GM18517 (cell line): Measurements from ENCODE around the gene PDAP1.
A peak's percentile ranks its signal among the peaks of the same experiment; 100 is the strongest.
"Not testable (repeated sequence)": the region's sequence is repeated elsewhere in the genome, so short reads cannot be mapped to it uniquely, and the experiment has no call there.

ENCODE experiments used
- ATAC-seq: cut with Tn5 transposase; IDR thresholded peaks from one replicate; pipeline ENCODE4 v1.9.1; 2021; ENCODE audit warnings: mild to moderate bottlenecking, moderate library complexity; ENCODE audit not compliant: unreplicated experiment

The PDAP1 gene

DNA sequence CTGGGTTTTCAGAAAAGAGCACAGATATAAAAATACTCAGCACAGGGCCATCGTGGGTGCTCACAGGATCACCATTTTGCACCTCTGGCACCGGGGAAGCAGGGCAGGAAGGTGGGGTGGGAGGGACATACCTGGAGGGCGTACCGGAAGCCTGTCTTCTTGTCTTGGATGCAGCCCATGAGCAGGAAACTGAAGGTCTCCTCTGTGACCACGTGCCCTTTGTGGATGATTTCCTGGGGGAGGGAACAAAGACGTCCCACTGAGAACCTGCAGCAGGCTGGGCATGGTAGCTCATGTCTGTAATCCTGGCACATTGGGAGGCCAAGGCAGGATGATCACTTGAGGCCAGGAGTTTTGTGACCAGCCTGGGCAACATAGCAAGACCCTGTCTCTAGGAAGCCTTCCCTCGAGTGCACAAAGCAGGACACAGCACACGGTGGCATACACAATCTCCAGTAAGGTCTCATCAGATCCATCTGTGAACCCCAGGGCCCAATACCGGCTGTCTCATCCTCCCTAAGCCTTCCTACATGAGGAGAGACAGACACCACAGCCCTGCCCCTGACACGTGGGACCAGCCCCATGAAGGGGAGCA is 20.7 kb upstream of the PDAP1 start:
- no peak for ATAC-seq

DNA sequence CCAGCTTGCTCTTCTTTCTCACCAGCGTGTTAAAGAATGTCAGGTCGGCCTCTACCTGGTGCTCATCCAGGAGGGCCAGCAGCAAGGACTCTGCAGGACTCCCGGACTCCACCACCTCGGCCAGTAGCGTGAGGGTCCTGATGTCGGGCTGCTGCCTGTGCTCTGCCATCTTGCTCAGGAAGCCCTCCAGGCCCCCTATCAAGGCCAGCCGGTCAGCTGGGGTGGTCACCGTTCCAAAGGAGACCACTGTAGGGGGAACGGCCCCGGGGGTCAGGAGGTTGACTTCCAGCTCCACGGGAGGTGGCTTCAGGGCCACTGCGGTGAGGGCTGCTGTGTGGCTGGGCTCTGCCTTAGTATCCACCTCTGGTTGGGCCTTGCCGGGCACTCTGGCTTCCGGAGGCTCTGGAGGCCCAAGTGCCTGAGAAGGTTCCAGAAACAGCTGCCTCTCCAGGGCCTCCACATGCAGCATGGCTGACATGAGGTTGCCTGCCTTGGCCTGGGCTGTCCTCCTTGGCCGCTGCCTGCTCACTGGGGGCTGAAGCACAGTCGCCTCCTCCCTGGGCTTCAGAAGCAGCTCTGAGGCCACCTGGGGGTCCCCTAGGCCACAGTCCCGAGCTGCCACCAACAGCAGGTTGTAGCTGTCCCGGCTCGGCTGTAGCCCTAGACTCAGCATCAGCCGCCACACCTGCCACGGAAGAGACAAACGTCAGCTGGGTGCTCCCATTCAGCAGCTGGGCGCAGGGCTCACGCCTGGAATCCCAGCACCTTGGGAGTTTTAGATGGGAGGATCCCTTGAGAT is 16.7 kb upstream of the PDAP1 start:
- no peak for ATAC-seq

DNA sequence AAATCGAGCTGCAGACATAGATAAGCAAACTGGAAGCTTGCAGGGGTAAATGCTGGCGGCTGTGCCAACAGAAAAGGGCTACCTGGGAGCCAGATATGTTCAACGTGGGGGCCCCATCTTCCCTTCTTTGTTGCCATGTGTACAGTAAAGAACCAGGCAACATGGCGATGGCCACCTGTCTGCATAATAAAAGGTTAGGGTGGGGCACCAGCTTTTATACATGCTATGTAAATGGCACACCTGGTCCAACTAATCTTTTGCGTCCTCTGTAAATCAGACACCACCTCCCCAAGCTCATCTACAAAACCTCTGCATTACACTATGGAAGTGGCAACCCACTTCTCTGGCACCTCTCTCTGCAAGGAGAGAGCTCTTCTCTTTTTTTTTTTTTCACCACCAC is 14.2 kb upstream of the PDAP1 start:
- no peak for ATAC-seq

DNA sequence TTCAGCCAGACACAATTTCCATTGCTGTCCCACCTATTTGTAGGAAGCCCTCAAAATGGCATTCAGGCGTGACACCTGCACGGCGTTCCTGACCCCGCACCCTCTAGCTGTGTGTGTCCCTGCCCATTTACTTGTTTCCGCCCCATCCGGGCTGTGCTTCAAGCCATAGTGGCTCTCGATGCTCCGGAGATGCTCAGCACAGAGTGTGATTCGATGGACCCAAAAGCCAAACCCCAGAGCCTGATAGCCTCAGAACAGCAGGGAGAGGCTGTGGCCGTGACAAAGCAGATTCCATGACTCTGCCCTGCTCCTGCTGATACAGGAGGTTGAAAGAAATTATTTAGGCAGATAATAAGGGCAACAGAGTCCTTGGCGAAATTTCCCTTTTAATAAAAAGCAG is 13.8 kb upstream of the PDAP1 start:
- ATAC-seq = no peak

DNA sequence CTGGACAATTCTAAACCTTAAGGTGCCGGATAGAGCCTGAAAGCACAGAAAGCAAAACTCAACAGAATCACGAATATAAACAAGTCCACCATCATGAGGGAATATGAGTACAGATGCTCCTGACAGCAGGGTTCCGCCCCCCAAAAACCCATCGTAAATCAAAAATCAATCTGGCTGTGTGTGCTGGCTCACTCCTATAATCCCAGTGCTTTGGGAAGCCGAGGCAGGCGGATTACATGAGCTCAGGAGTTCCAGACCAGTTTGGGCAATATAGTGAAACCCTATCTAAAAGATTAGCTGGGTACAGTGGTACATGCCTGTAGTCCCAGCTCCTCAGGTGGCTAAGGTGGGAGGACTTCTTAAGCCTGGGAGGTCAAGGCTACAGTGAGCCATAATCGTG is 12.6 kb upstream of the PDAP1 start:
- ATAC-seq = no peak

DNA sequence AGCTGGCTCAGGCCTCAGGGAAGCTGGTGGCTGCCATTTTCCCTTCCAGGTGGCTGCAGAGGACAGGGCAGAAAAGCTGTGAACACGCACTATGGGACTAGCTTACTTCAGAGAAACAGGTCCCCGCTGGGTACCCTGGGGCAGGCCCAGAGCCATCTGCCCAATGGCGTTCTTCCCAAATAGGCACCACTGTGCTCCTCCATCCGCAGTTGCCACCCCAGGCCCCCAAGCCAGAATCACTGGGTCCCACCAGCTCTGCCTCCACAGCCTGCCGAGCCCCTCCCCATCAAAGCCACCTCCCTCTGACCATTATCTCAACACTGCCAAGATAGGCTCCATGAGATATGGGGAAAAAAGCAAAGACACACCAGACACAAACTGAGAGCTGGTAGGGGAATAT is 11.8 kb upstream of the PDAP1 start:
- ATAC-seq = no peak

DNA sequence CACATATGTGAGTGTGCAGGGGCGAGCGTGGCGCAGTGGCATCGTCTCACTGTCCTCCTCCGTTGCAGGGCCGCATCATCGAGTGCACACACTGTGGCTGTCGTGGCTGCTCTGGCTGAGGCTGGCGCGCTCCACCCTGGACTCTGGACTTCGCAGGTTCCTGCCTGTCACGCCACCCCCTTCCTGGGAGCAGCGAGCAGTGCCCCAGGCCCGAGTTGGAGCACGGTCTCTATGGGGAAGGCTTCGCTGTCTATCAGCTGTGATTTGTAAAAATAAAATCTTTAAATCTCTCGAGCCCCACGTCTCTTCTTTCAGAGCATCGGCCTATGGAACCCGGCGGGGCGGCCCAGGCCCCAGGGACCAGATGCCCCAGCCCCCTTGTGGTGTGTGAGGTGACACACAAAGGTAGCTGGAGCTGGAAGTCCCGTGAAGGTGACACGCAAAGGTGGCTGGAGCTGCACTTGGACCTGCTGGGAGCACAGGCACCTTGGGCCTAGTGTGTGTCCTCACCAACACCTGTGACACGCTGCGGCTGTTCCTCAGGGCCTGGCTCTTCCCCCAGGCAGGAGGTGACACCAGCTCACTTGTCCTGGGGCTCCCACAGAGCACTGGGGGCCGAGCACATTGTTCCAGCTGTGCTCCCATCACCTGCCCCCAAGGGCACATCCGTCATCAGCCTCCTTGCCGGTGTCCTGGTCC is 11.1 kb upstream of the PDAP1 start:
- no peak for ATAC-seq

DNA sequence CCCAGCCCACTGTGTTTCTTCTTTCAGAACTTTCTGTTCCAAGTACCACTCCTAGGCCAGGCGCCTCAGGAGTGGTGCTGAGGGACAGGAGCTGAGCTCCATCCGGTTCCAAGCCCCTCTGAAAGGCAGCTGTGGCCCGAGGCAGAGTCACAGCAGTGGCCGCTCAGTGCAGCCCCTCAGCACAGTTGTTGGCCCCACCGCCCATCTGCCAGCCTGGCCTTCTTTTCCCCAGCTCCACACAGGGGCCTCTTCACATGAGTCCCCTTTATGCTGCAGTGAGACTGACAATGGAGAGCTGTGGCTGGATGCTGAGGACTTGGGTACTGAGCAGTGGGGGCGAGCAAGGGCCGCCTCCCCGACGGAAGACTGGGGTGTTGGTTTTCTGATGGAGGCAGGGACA is 9.9 kb upstream of the PDAP1 start:
- no peak for ATAC-seq

DNA sequence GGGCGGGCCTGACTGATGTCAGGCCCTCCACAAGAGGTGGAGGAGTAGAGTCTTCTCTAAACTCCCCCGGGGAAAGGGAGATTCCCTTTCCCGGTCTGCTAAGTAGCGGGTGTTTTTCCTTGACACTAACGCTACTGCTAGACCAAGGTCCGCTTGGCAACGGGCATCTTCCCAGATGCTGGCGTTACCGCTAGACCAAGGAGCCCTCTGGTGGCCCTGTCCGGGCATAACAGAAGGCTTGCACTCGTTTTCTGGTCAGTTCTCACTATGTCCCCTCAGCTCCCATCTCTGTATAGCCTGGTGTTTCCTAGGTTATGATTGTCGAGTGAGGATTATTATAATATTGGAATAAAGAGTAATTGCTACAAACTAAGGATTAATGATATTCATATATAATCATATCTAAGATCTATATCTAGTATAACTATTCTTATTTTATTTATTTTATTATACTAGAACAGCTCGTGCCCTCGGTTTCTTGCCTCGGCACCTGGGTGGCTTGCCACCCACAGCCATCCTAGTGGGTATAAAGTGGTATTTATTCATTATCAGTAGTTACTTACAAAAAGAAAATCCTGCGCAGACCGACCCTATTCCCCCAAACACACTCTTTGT is 7.2 kb upstream of the PDAP1 start:
- ATAC-seq = not testable (repeated sequence)

DNA sequence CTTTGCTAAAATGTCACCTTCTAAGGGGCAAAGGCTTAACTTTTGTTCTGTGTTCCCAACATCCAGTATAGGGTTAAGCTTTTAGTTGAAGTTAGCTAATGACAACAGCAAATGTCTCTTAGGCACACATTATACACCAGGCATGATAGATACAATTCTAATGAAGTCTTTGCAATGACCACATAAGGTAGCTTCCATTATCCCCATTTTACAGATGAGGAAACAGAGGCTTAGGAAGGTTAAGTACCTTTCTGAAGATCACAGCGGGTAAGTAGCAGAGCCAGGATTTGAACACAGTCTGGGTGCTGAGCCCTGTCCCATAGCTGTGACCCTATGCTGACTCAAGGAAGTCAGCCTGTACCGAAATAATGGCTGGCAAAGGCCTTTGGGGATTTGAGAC is 2.2 kb upstream of the PDAP1 start:
- ATAC-seq = no peak

DNA sequence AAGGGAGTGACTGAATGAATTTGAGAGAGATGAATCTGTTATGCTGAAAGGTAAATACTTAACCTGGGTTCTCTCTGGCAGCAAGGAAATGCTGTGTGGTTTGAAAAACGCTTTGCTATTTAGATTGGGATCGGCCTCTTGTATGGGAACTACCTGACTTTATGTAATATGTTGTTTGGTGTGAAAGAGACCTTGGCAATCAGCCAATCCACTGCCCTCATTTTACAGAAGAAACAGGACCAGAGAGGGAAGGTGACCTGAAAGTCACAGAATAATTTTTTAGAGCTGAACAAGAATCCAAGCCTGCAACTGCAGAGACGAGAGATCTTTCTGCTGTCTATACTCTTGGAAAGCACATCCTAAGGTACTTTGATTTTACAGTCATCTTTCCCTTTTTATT is 1.4 kb upstream of the PDAP1 start:
- no peak for ATAC-seq

DNA sequence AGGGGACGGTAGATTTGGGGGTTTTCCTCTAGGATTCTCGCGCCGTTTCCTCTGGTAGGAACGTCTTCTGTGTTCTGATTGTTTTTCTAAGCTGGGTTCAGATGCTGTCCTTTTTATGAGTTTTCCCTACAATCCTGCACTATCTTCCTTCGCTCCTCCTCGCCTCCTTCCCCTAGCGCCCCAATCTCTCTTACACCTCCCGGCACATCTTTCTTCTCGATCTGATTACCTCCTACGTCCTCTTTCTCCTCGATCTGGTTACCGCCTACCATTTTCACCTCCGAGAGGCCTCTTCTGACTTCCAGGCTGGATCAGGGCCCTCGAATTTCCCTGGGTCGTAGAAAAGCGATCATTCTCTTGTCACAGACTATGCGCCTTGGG is 785 bp upstream of the PDAP1 start:
- ATAC-seq = no peak

DNA sequence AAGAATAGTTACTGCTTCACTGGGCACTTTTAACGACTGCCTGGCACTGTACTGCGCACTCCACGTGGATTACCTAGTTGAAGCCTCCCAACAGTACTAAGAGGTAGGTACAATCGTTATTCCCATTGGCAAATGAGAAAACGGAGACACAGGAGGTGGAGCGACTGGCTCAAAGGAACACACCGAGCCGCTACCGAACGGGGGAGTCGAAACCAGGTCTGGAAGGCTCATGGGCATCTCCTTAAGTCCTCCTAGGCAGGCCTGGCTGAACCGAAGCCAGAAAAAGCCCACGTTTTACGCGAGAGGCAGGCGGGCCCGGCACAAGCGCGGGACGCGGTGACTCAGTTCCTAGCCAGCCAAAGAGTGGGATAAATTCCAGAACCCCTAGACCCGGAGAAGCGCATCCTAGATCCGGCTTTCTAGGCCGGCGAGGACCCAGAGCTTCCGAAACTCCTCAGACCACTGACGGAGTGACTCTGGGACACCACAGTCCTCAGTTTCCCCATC is 472 bp downstream of the PDAP1 start:
- peak; percentile 6 for ATAC-seq

DNA sequence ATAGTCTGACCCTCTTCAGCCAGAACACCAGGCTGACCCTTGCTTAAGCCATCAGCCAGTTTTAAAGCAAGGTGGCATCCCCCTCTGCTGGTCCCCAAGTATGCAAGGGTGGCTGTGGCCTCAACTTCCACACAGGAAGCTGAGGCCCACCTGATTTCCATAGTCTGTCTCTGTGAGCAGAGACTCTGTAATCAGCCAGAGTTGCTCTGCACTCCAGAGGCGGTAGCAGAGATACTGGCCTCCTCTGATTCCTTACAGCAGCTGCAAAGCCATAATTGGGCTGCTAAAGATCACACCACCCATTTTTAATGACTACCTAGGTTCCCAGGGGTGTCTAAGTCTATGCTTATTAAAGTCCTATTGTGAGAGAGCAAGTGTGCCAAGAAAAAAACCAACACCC is 1.8 kb downstream of the PDAP1 start:
- no peak for ATAC-seq

DNA sequence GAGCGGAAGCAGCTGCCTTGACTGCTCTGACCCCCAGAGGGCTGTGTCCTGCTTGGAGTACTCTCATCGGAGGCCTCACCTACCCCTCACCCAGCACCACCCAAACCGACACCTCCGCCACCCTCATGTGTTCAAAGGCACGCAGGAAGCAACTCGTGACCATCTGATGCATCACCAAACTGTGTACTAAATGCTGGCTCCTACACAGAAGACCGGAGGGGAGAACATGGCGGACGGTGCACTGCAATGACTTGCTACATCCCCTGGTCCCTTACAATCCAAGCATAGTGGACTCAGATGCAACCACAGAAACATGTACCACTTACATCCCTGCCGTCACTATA is 3.4 kb downstream of the PDAP1 start:
- no peak for ATAC-seq

DNA sequence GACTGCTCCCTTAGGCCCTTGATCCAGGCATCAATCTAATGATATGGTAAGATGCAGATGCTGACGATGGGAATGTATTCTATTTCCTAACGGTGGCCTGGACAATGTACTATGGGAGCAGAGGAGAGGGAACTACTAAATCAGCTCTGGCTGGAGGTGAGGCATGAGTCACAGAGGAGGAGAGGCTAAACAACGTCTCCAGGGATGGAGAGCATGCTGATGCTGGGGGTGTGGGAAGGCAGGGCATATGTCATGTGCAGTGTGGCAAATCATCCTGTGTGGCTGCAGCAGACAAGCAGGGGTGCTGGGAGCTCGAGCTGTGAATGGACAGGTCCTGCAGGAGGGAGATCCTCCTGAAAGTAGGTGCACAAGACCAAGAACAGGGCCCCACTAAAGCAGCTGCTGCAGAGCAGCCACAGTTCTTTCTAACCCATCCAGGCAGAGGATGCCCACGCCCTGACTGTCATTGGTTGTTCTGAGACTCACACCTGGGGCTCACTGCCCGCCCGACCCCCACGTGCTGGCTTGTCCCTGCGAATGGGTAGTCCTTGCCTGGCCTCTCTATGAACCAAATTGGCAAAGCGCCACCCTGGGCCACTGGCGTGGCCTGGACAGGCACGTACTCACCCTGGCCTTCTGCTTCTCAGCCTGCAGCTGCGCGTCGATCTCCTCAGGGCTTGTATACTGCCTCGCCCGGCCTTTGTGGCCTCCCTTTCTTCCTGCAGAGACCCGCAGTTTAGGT is 4.0 kb downstream of the PDAP1 start:
- no peak for ATAC-seq

DNA sequence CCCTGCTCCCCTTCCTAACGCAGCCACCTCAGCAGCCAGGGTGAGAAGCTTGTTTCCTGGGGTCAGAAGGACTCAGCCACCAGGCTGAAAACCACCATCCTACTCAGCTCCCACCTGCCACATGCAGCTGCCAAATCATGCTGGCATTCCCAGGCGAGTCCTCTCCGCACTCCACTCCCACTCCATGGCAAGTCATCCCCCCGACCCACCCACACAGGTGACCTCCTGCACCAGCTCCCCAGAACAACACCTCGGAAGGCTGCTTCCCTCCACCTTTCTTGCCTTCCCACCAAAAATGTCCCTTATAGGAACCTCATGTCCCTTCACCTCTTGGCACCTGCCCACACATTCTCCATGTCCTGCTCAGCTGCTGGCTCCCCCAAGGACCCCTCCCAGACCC is 4.6 kb downstream of the PDAP1 start:
- no peak for ATAC-seq

DNA sequence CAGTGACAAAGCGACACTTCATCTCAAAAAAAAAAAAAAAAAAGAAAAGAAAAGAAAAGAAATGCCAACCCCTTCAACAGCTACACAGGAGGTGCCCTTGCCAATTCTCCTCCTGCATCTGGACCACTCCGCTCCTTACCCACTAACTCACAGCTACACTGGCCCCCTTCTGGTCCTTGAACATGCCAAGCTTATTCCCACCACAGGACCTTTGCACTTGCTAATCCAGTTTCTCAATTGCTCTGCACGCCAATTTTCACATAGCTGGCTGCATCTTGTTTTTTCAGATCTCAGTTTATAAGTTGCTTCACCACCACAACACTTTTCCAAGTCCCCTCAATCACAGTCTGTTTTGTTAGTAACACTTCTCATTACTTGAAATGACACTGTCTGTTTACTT is 5.5 kb downstream of the PDAP1 start:
- no peak for ATAC-seq

DNA sequence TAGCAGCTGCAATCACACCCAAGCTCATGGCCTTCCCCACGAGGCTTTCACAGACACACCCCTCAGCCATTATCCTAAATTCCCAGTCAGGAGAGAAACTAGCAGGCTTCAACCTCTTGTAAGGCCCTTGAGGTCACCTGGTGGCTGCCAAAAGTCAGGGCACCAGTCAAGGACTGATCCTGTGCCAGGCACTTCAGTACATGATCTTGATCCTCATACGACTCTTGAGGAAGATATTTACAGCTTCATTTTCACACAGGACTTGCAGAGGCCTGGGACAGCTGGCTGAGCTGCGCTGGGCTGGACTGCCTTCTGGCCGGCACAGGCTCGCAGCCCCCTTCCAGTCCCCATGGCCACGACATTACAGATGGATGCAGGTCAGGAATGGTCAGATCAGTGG is 8.8 kb downstream of the PDAP1 start:
- no peak for ATAC-seq

DNA sequence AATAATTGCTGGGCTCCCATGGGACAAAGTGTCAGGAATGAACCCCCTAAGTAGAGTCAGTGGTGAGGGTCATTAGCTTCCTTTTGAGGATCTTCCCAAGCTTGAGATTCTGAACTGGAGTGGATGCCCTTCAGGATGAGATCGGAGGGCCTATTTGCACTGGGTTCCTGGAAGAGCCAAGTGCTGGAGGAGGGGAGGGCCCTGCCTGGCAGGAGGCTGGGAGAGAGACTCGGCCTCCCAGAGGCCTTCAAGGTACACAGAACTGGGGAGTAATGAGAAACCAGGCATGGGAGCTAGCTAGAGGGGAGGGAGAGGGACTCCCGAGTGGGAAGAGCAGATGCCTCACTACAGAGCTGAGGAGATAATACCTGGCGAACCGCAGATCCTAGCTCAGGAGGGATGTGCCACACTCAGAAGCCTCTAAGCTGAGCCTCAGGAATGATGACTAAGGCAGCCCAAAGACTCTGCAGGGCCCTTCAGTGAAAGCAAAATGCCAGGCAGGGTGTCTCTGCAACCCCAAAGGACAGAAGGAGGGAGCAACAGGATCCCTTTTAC is 9.4 kb downstream of the PDAP1 start:
- ATAC-seq = no peak
